ENCODE measurements around the gene CAPN6.

- TF ChIP-seq CTCF (IDR thresholded peaks at IDR 0.05; ENCODE audit: low read depth, low read length, poor library complexity, severe bottlenecking) (no peak), EZH2phosphoT487 (IDR thresholded peaks at IDR 0.05; ENCODE audit: borderline replicate concordance, low read length) (no peak)
Observed at GRCh38 chrX:111282991-111283390, 12.7 kb upstream of the CAPN6 start.

All from DOHH2 (cell line).